ENCODE data around the gene UBE2Q2. TPM values are rescaled to one million over a fixed set of nuclear protein-coding genes. Genes with fewer than 3 reads are reported as not detected.
A peak's percentile ranks its signal among the peaks of the same experiment; 100 is the strongest.

Gene UBE2Q2
- total and polyA plus RNA-seq, 9 of the 15 experiments (the other 6 are each of a cell fraction or from before 2014, with no cell fraction given), result 6.2 to 24.0 (median 16.2) TPM

DNA sequence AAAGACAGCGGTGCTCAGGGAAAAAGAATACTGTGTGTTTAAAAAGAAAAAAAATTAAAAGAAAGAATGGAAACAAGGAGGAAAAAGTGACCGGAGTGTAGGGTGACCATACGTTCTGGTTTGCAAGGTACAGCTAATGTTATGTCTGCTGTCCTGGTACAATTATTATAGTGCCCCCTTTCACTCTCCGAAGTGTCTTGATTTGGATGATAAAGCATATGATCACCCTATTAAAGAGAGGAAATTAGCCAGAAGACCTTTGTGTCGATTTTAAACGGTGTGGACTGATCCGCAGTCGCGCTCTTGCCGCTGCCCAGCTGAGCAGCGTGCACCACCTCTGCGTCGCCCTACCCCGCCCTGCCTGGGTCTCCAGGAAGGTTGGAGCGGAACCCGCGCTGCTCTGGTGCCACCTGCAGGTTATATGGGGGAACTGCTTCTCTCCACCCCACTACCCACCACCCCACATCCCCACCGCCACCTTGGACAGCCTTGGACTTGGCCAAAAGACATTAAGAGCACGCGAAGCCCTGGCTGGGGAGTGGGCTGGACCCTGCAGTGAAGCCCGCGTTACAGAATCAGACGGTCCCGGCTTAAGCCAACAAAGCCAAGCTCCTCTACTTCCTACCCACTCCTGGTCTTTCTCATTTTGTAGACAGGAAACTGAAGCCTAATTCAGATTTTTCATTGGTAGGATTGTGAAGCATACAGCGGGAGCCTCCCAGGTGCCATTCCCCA, 41.2 kb upstream of the UBE2Q2 start (continued):
- no peak for TF ChIP-seq EHMT2 (IDR thresholded peaks at IDR 0.05)
- no peak for TF ChIP-seq U2AF1 (optimal IDR thresholded peaks at IDR 0.05; ENCODE audit: low read depth, low read length)
- TF ChIP-seq, protein P1, sequence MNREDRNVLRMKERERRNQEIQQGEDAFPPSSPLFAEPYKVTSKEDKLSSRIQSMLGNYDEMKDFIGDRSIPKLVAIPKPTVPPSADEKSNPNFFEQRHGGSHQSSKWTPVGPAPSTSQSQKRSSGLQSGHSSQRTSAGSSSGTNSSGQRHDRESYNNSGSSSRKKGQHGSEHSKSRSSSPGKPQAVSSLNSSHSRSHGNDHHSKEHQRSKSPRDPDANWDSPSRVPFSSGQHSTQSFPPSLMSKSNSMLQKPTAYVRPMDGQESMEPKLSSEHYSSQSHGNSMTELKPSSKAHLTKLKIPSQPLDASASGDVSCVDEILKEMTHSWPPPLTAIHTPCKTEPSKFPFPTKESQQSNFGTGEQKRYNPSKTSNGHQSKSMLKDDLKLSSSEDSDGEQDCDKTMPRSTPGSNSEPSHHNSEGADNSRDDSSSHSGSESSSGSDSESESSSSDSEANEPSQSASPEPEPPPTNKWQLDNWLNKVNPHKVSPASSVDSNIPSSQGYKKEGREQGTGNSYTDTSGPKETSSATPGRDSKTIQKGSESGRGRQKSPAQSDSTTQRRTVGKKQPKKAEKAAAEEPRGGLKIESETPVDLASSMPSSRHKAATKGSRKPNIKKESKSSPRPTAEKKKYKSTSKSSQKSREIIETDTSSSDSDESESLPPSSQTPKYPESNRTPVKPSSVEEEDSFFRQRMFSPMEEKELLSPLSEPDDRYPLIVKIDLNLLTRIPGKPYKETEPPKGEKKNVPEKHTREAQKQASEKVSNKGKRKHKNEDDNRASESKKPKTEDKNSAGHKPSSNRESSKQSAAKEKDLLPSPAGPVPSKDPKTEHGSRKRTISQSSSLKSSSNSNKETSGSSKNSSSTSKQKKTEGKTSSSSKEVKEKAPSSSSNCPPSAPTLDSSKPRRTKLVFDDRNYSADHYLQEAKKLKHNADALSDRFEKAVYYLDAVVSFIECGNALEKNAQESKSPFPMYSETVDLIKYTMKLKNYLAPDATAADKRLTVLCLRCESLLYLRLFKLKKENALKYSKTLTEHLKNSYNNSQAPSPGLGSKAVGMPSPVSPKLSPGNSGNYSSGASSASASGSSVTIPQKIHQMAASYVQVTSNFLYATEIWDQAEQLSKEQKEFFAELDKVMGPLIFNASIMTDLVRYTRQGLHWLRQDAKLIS (CRISPR knock-in tag; IDR thresholded peaks at IDR 0.05), result no peak
- TF ChIP-seq TRIM28 (IDR thresholded peaks at IDR 0.05), result no peak
- TF ChIP-seq, protein P2, sequence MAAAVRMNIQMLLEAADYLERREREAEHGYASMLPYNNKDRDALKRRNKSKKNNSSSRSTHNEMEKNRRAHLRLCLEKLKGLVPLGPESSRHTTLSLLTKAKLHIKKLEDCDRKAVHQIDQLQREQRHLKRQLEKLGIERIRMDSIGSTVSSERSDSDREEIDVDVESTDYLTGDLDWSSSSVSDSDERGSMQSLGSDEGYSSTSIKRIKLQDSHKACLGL (CRISPR knock-in tag; IDR thresholded peaks at IDR 0.05; ENCODE audit: borderline replicate concordance, poor library complexity, severe bottlenecking), result no peak
- TF ChIP-seq CBFA2T3 (IDR thresholded peaks at IDR 0.05), result no peak
- no peak for TF ChIP-seq HCFC1 (IDR thresholded peaks at IDR 0.05; ENCODE audit: low read depth, low read length)
- TF ChIP-seq, protein P3, sequence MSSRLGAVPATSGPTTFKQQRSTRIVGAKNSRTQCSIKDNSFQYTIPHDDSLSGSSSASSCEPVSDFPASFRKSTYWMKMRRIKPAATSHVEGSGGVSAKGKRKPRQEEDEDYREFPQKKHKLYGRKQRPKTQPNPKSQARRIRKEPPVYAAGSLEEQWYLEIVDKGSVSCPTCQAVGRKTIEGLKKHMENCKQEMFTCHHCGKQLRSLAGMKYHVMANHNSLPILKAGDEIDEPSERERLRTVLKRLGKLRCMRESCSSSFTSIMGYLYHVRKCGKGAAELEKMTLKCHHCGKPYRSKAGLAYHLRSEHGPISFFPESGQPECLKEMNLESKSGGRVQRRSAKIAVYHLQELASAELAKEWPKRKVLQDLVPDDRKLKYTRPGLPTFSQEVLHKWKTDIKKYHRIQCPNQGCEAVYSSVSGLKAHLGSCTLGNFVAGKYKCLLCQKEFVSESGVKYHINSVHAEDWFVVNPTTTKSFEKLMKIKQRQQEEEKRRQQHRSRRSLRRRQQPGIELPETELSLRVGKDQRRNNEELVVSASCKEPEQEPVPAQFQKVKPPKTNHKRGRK (tag; IDR thresholded peaks at IDR 0.05), result peak; percentile 39; the same call in 1 of the 2 replicates
- TF ChIP-seq, protein P4, sequence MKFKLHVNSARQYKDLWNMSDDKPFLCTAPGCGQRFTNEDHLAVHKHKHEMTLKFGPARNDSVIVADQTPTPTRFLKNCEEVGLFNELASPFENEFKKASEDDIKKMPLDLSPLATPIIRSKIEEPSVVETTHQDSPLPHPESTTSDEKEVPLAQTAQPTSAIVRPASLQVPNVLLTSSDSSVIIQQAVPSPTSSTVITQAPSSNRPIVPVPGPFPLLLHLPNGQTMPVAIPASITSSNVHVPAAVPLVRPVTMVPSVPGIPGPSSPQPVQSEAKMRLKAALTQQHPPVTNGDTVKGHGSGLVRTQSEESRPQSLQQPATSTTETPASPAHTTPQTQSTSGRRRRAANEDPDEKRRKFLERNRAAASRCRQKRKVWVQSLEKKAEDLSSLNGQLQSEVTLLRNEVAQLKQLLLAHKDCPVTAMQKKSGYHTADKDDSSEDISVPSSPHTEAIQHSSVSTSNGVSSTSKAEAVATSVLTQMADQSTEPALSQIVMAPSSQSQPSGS (CRISPR knock-in tag; IDR thresholded peaks at IDR 0.05), result no peak
- no peak for TF ChIP-seq ZNF212 (CRISPR knock-in tag; IDR thresholded peaks at IDR 0.05)
- TF ChIP-seq, protein P5, sequence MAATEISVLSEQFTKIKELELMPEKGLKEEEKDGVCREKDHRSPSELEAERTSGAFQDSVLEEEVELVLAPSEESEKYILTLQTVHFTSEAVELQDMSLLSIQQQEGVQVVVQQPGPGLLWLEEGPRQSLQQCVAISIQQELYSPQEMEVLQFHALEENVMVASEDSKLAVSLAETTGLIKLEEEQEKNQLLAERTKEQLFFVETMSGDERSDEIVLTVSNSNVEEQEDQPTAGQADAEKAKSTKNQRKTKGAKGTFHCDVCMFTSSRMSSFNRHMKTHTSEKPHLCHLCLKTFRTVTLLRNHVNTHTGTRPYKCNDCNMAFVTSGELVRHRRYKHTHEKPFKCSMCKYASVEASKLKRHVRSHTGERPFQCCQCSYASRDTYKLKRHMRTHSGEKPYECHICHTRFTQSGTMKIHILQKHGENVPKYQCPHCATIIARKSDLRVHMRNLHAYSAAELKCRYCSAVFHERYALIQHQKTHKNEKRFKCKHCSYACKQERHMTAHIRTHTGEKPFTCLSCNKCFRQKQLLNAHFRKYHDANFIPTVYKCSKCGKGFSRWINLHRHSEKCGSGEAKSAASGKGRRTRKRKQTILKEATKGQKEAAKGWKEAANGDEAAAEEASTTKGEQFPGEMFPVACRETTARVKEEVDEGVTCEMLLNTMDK (IDR thresholded peaks at IDR 0.05; ENCODE audit: borderline replicate concordance, insufficient read depth, low read depth, low read length, poor library complexity, severe bottlenecking), result no peak
- TF ChIP-seq GTF2F1 (IDR thresholded peaks at IDR 0.05; ENCODE audit: low read depth, low read length), result no peak
- peak; percentile 33; the same call in 1 of the 2 replicates for TF ChIP-seq TOE1 (IDR thresholded peaks at IDR 0.05; ENCODE audit: borderline replicate concordance)
- no peak for TF ChIP-seq TOE1 (CRISPR knock-in tag; IDR thresholded peaks at IDR 0.05; ENCODE audit: borderline replicate concordance, low read depth)
- TF ChIP-seq, protein P6, sequence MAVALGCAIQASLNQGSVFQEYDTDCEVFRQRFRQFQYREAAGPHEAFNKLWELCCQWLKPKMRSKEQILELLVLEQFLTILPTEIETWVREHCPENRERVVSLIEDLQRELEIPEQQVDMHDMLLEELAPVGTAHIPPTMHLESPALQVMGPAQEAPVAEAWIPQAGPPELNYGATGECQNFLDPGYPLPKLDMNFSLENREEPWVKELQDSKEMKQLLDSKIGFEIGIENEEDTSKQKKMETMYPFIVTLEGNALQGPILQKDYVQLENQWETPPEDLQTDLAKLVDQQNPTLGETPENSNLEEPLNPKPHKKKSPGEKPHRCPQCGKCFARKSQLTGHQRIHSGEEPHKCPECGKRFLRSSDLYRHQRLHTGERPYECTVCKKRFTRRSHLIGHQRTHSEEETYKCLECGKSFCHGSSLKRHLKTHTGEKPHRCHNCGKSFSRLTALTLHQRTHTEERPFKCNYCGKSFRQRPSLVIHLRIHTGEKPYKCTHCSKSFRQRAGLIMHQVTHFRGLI (CRISPR knock-in tag; IDR thresholded peaks at IDR 0.05), result no peak

Data from K562 (cell line).